HEK293T (cell line): ENCODE measurements around the gene TCF7L1.
"Not testable (repeated sequence)": the region's sequence is repeated elsewhere in the genome, so short reads cannot be mapped to it uniquely, and the experiment has no call there.

Experiments
- CTCF ChIA-PET: fragments of 350-600 bp; formaldehyde crosslinking; extraction: SDS; loops from one replicate; lab custom pipeline; 2021; ENCODE audit warnings: antibody characterized with exemption, inconsistent platforms; lab: Yijun Ruan, JAX
- POLR2A ChIA-PET: fragments of 350-600 bp; formaldehyde crosslinking; extraction: SDS; loops from one replicate; lab custom pipeline; 2020; ENCODE audit warnings: antibody characterized with exemption, inconsistent platforms; lab: Yijun Ruan, JAX
- DNase-seq: peaks from one replicate; pipeline ENCODE4 v3.0.0; 2012; ENCODE audit warnings: mixed read lengths; ENCODE audit errors: extremely low spot score
- ARNT ChIP-seq: fragments of 450-650 bp; IDR thresholded peaks from 2 replicates; pipeline ENCODE4 v1.6.1; 2017; ENCODE audit warnings: mild to moderate bottlenecking
- BHLHE40 ChIP-seq: fragments of 450-650 bp; IDR thresholded peaks from 2 replicates; pipeline ENCODE4 v1.6.1; 2016; ENCODE audit warnings: mild to moderate bottlenecking, moderate library complexity, borderline replicate concordance
- CTBP1 ChIP-seq: fragments of 450-650 bp; IDR thresholded peaks from 2 replicates; pipeline ENCODE4 v1.6.1; 2016; ENCODE audit warnings: borderline replicate concordance
- ELF4 ChIP-seq: fragments of 450-650 bp; IDR thresholded peaks from 2 replicates; pipeline ENCODE4 v1.6.1; 2017; ENCODE audit warnings: antibody characterized with exemption
- FOXA1 ChIP-seq: fragments of 450-650 bp; IDR thresholded peaks from 2 replicates; pipeline ENCODE4 v1.6.1; 2016; ENCODE audit warnings: mild to moderate bottlenecking
- FOXK2 ChIP-seq: fragments of 450-650 bp; IDR thresholded peaks from 2 replicates; pipeline ENCODE4 v1.6.1; 2016; ENCODE audit warnings: mild to moderate bottlenecking
- FOXM1 ChIP-seq: fragments of 450-650 bp; IDR thresholded peaks from 2 replicates; pipeline ENCODE4 v1.6.1; 2017; ENCODE audit warnings: mild to moderate bottlenecking, borderline replicate concordance
- HDGF ChIP-seq: fragments of 450-650 bp; IDR thresholded peaks from 2 replicates; pipeline ENCODE4 v1.6.1; 2017; ENCODE audit warnings: antibody characterized with exemption, borderline replicate concordance
- L3MBTL2 ChIP-seq: fragments of 450-650 bp; conservative IDR thresholded peaks from 2 replicates; pipeline ENCODE4 v1.6.1; 2016; ENCODE audit warnings: mild to moderate bottlenecking
- LEF1 ChIP-seq: fragments of 450-650 bp; IDR thresholded peaks from 2 replicates; pipeline ENCODE4 v1.6.1; 2017; ENCODE audit warnings: mild to moderate bottlenecking, borderline replicate concordance
- NFRKB ChIP-seq: fragments of 450-650 bp; IDR thresholded peaks from 2 replicates; pipeline ENCODE4 v1.6.1; 2016; ENCODE audit warnings: mild to moderate bottlenecking, moderate library complexity
- PKNOX1 ChIP-seq: fragments of 450-650 bp; IDR thresholded peaks from 2 replicates; pipeline ENCODE4 v1.6.1; 2016
- SP1 ChIP-seq: fragments of 450-650 bp; IDR thresholded peaks from 2 replicates; pipeline ENCODE4 v1.6.1; 2017
- SUZ12 ChIP-seq: fragments of 450-650 bp; IDR thresholded peaks from 2 replicates; pipeline ENCODE4 v1.6.1; 2016; ENCODE audit warnings: mild to moderate bottlenecking
- TARDBP ChIP-seq: fragments of 450-650 bp; IDR thresholded peaks from 2 replicates; pipeline ENCODE4 v1.6.1; 2016
- ZNF384 ChIP-seq: fragments of 450-650 bp; IDR thresholded peaks from 2 replicates; pipeline ENCODE4 v1.6.1; 2016

Gene TCF7L1

DNA sequence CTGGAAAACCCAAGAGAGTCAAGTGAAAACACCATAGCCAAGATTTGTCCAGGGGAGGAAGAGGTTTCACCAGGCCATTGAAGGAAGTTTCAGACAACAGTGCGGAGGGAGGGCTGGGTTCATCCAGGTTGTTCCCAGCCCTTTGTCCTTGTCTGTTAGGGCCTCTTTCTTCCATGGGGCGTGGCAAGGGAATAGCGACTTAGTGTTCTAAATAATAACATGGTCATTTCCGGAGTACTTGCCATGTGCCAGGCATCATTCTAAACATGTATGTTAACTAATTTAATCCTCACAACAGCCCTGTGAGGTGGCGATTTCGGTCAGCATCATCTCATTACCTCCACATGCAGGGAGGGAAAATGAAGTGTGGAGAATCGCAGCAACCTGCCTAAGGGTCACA, 77.3 kb downstream of the TCF7L1 start:
- TF ChIP-seq BHLHE40 (no peak), FOXM1 (no peak), ARNT (no peak), HDGF (no peak), SUZ12 (no peak), PKNOX1 (no peak), CTBP1 (no peak), ELF4 (no peak), FOXA1 (no peak), TARDBP (no peak)
- CTCF ChIA-PET, result no interaction called here
- POLR2A ChIA-PET, result no interaction called here
- no peak for DNase-seq

GRCh38 chr2:85211606-85212005, 78.4 kb downstream of the TCF7L1 start:
- POLR2A ChIA-PET, CTCF ChIA-PET, DNase-seq: not testable (repeated sequence)

GRCh38 chr2:85212841-85213240, 79.6 kb downstream of the TCF7L1 start:
- ChIA-PET POLR2A (no interaction called here), CTCF (no interaction called here)
- TF ChIP-seq LEF1, result no peak
- no peak for TF ChIP-seq HDGF
- TF ChIP-seq FOXM1, result no peak
- no peak for TF ChIP-seq ARNT
- no peak for TF ChIP-seq ELF4
- no peak for TF ChIP-seq ZNF384
- no peak for TF ChIP-seq FOXK2
- no peak for TF ChIP-seq TARDBP
- TF ChIP-seq NFRKB, result no peak
- TF ChIP-seq BHLHE40, result no peak
- TF ChIP-seq PKNOX1, result no peak
- TF ChIP-seq SUZ12, result no peak
- TF ChIP-seq FOXA1, result no peak
- TF ChIP-seq SP1, result no peak
- no peak for DNase-seq

DNA sequence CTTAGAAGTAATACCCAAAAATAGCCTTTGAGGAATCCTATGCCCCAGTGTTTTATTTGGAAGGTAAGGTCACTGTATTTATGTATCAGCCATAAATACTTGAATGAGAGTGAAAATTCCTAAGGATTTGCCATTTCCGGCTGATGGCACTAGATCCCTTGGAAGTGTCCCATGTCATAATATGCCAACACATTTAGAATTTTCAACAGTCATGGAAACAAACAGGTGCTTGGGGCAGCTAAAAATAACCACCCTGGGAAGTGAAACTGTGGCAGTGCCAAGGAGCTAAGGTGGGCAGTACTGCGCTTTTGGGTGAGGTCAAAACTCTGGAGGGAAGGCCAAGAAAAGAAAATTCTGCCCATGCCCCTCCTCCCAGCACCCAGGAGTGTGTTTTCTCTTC, 80.2 kb downstream of the TCF7L1 start:
- no peak for DNase-seq
- POLR2A ChIA-PET, result no interaction called here
- CTCF ChIA-PET, result no interaction called here

DNA sequence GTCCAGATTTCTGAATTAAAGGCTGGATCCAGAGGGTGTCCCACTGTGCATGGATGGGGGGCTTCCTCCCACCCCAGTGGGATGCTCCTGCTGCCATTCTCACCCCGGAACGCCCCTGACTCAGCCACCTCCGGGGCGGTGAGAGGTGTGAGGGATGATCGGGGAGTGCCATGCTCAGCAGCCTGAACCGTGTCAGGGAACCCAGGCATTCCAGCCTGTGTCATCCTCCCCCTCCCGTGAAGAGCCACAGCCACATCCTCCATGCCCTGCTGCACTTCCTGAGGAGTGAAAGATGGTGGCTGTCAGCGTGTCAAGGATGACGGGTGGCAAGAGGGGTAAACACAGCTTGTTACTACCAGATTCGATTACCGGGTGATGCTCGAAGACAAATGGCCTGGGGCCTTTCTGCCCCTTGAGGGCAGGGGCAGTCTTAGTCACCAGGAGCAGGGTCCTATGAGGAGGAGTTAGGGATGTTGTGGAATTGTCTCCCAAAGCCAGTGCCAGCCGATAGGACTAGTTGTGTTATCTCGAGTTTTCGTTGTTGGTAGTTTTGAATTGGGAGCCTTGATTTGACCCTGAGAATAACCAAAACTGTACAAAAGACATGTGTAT, 80.8 kb downstream of the TCF7L1 start:
- ChIA-PET POLR2A (no interaction called here), CTCF (no interaction called here)
- DNase-seq, result no peak
- TF ChIP-seq FOXA1, result no peak
- no peak for TF ChIP-seq SUZ12
- TF ChIP-seq NFRKB, result no peak
- no peak for TF ChIP-seq CTBP1
- no peak for TF ChIP-seq FOXM1
- no peak for TF ChIP-seq ZNF384
- no peak for TF ChIP-seq FOXK2
- no peak for TF ChIP-seq BHLHE40
- no peak for TF ChIP-seq HDGF
- TF ChIP-seq L3MBTL2, result no peak
- no peak for TF ChIP-seq ELF4
- no peak for TF ChIP-seq LEF1
- no peak for TF ChIP-seq TARDBP

More for the DNA sequence above, 80.2 kb downstream of the TCF7L1 start:
- TF ChIP-seq ZNF384, result no peak
- no peak for TF ChIP-seq TARDBP
- TF ChIP-seq BHLHE40, result no peak
- no peak for TF ChIP-seq SUZ12
- no peak for TF ChIP-seq SP1
- TF ChIP-seq ELF4, result no peak
- TF ChIP-seq LEF1, result no peak

GRCh38 chr2:85215081-85215447, 81.9 kb downstream of the TCF7L1 start:
- TF ChIP-seq L3MBTL2, result no peak
- no peak for TF ChIP-seq CTBP1
- no peak for TF ChIP-seq FOXM1
- TF ChIP-seq LEF1, result no peak
- TF ChIP-seq SP1, result no peak
- ChIA-PET CTCF (no interaction called here), POLR2A (no interaction called here)
- DNase-seq, result no peak

- ChIA-PET CTCF (no interaction called here), POLR2A (no interaction called here)
- TF ChIP-seq SP1 (no peak), ELF4 (no peak), NFRKB (no peak), SUZ12 (no peak), CTBP1 (no peak), LEF1 (no peak), TARDBP (no peak), BHLHE40 (no peak), ZNF384 (no peak), FOXK2 (no peak), L3MBTL2 (no peak), ARNT (no peak), FOXM1 (no peak)
- no peak for DNase-seq
These were observed 82.5 kb downstream of the TCF7L1 start for GRCh38 chr2:85215448-85216401.
